Mucosa of stomach (tissue), 1 donor: Measurements from ENCODE around the gene ZBTB7C.
A peak's percentile ranks its signal among the peaks of the same experiment; 100 is the strongest.

Source experiments
- H3K27me3 ChIP-seq: one replicate; pipeline ENCODE4 v1.7.0; 2013; ENCODE audit warnings: mild to moderate bottlenecking, low read length; ENCODE audit not compliant: control insufficient read depth, insufficient read depth
- H3K36me3 ChIP-seq: one replicate; pipeline ENCODE4 v1.7.0; 2013; ENCODE audit warnings: low read length; ENCODE audit not compliant: control insufficient read depth, insufficient read depth
- H3K4me1 ChIP-seq: one replicate; pipeline ENCODE4 v1.7.0; 2013; ENCODE audit warnings: mild to moderate bottlenecking, low read length; ENCODE audit not compliant: control insufficient read depth, insufficient read depth
- H3K4me3 ChIP-seq: one replicate; pipeline ENCODE4 v1.7.0; 2013; ENCODE audit warnings: low read length
- H3K9ac ChIP-seq: one replicate; pipeline ENCODE4 v1.7.0; 2013; ENCODE audit warnings: mild to moderate bottlenecking, low read length, moderate library complexity
- H3K9me3 ChIP-seq: one replicate; pipeline ENCODE4 v1.7.0; 2013; ENCODE audit warnings: mild to moderate bottlenecking, low read length, moderate library complexity; ENCODE audit not compliant: control insufficient read depth
- donor health status: Pancreatic carcinoma.

Gene ZBTB7C

DNA sequence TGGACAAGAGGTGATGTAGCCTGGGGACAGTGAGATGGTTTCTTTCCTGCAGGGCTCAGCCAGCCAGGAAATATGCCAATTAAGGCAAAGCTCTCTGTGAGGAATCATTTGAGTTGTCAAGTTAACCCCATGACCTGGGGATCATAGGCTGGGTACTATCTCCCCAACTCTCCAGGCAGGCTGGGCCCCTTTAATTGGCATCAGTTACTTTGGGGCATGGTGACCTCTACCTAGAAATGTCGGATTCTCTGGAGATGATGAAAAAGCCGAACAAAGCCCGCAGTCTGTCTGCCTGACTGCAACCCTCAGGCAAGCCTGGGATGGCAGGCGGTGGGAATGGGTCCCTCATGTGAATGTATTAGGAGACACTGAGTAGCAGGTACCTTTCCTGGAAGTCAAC is 285.2 kb downstream of the ZBTB7C start:
- no peak overlapping the region for H3K9ac ChIP-seq
- peaks cover 3% of the 10 kb centered on the region for H3K36me3 ChIP-seq
- H3K4me3 ChIP-seq: no peak overlapping the region
- H3K27me3 ChIP-seq: no peaks in the 10 kb centered on the region
- H3K4me1 ChIP-seq: peaks cover 31% of the 10 kb centered on the region
- no peaks in the 10 kb centered on the region for H3K9me3 ChIP-seq

DNA sequence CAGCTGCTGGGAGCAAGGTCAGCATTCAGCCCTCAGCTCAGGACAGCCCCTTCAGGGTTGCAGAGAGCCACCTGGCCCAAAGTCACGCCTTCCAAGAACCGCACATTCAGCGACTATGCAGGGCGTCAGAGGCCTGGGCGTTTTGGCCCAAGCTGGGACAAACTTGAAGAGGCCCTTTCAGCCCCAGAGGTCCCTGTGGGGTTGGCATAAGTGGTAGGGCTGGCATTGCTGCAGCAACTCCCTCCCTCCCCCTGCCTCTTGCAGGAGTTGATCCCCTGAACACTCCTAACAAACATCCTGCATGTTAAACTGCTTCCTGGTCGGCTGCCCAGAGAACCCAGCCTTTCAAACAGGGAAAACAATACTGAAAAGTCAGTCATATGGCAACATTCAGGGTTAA is 285.9 kb downstream of the ZBTB7C start:
- H3K9ac ChIP-seq: peak overlapping the region; percentile 8
- no peaks in the 10 kb centered on the region for H3K9me3 ChIP-seq
- H3K4me3 ChIP-seq: no peak overlapping the region
- H3K27me3 ChIP-seq: no peaks in the 10 kb centered on the region
- H3K36me3 ChIP-seq: peaks cover 3% of the 10 kb centered on the region
- H3K4me1 ChIP-seq: peaks cover 30% of the 10 kb centered on the region

DNA sequence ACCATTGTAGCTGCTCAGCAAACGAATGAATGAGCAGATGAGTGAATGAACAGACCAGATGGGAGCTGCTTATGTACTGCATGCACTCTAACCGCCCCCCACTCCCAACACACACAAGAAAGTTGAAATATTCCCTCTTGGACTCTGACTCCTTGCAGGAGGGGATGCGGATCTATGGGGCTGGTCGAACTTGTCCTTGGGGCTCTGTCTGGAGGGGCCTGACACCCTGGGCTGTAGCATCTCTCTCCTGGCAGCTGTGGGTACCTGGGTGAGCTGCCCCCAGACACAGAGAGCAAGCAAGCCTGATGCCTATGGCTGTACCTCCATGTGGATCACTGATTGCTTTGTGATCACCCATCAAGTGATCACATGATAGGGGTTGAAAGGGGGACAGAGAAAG is 286.4 kb downstream of the ZBTB7C start:
- Histone ChIP-seq H3K36me3 (peaks cover 3% of the 10 kb centered on the region), H3K27me3 (no peaks in the 10 kb centered on the region), H3K4me3 (no peak overlapping the region), H3K4me1 (peaks cover 30% of the 10 kb centered on the region), H3K9ac (no peak overlapping the region), H3K9me3 (no peaks in the 10 kb centered on the region)

DNA sequence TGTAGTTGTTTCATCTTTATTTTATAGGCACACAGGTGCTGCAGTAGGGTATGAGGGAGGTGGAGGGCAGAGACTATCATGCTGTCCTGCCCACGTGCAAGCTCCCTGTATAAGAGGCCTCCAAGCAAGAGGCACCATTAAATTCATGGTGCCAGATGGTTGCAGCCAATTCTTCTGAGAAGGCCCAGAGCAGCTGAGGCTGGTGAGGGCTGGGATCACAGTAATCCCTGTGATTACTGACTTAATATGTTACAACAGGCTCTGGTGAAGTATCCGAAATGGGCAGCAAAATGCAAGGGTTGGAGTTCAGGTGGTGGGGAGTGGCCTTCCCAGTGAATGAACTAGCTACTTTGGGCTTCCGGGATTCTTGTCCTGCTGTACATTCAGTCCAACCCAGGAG is 286.8 kb downstream of the ZBTB7C start:
- H3K27me3 ChIP-seq: no peaks in the 10 kb centered on the region
- no peak overlapping the region for H3K4me3 ChIP-seq
- H3K4me1 ChIP-seq: peaks cover 30% of the 10 kb centered on the region
- no peak overlapping the region for H3K9ac ChIP-seq
- H3K9me3 ChIP-seq: no peaks in the 10 kb centered on the region
- H3K36me3 ChIP-seq: peaks cover 3% of the 10 kb centered on the region

DNA sequence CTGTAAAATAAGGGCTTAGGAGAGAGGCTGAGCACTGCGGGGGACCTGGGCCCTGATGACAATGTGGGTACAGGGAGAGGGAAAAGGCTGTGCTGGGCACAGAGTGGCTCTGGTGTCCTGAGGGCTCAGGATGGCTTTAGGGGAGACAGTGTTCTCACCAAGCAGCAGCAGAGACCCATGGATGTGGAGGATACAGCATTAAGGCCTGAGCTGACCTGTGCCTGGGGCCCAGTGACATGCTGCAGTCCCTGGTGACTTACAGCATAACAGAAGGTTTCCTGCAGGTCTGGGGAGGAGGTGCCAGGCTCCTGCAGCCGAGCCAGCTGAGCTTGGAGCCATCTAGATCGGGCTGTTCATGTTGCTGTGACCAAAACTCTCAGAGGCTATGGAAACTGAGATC is 287.4 kb downstream of the ZBTB7C start:
- no peaks in the 10 kb centered on the region for H3K9me3 ChIP-seq
- no peaks in the 10 kb centered on the region for H3K27me3 ChIP-seq
- H3K36me3 ChIP-seq: peaks cover 3% of the 10 kb centered on the region
- peaks cover 30% of the 10 kb centered on the region for H3K4me1 ChIP-seq
- H3K9ac ChIP-seq: no peak overlapping the region
- H3K4me3 ChIP-seq: no peak overlapping the region

DNA sequence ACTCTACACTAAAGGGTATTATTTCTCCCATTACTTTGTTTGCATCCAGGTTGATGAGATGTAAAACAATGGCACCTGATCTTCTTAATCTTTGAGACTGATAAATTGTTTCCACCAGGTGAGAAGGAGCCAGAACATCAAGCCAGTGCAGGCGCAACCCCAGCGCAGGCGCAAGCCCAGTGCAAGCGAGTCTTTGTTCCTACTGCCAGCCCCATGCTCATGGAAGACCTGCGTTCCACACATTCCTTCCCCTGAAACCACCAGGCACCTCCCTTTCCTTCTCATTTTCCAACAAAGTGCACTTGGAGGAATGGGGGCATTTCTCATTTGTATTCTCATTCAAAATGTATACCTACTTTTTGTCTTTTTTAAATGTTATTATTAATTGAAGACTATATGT is 290.0 kb downstream of the ZBTB7C start:
- peaks cover 13% of the 10 kb centered on the region for H3K4me1 ChIP-seq
- H3K9ac ChIP-seq: no peak overlapping the region
- peaks cover 3% of the 10 kb centered on the region for H3K36me3 ChIP-seq
- H3K4me3 ChIP-seq: no peak overlapping the region
- no peaks in the 10 kb centered on the region for H3K27me3 ChIP-seq
- H3K9me3 ChIP-seq: no peaks in the 10 kb centered on the region

DNA sequence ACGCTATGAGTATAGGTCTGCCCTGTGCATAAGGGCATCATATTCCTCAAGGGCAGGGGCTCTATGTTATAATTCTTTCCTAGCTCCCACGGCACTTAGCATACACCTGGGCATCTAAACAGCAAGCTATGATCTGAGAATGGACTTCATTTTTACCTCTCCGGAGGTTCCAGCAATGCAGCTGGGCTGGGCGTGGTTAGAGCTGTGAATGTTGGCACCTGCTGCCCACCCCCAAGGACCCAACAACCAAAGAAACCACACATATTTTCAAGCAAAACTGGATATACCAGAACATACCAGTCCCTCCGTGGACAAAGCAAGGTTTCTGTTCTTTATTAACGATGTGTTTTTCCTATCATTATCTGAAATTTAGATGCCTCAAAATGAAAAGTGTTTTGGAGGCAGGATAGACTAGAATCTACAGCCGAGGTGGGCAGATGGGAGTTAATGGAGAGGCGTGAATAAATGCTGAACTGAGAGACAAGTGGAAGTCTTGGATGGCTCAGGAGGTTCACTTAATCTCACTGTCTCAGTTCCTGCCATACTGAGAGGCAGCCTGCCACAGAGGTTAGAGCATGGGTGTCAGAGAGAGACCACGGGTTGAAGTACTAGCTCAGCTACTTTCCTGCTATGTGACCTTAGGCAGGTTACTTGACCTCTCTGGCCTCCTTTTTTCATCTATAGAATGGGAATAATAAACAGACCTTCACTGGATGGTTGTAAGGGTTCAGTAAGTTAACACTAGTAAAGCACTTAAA is 292.1 kb downstream of the ZBTB7C start:
- Histone ChIP-seq H3K9me3 (no peaks in the 10 kb centered on the region), H3K4me1 (no peaks in the 10 kb centered on the region), H3K9ac (no peak overlapping the region), H3K36me3 (peaks cover 3% of the 10 kb centered on the region), H3K27me3 (no peaks in the 10 kb centered on the region), H3K4me3 (no peak overlapping the region)

DNA sequence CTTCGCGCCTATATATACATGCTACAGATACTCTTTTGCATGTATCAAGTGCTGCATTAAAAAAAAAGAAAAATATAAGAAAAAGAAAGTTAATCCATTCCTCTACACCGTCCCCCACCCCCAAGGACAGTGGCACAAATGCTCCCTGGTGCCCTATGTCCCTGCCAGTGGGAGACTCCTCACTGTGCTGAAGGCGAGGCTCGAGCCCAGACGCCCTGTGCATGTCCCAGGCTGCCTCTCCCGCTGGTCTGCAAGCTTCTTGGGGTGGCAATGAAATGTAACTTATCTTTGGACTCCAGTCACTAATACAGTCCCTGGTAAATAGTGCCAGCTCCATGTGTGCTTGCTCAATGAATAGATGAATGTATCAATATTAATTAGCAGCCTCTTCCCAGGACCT is 293.2 kb downstream of the ZBTB7C start:
- Histone ChIP-seq H3K27me3 (no peaks in the 10 kb centered on the region), H3K9me3 (no peaks in the 10 kb centered on the region), H3K9ac (no peak overlapping the region), H3K4me1 (no peaks in the 10 kb centered on the region), H3K36me3 (peaks cover 3% of the 10 kb centered on the region), H3K4me3 (no peak overlapping the region)

DNA sequence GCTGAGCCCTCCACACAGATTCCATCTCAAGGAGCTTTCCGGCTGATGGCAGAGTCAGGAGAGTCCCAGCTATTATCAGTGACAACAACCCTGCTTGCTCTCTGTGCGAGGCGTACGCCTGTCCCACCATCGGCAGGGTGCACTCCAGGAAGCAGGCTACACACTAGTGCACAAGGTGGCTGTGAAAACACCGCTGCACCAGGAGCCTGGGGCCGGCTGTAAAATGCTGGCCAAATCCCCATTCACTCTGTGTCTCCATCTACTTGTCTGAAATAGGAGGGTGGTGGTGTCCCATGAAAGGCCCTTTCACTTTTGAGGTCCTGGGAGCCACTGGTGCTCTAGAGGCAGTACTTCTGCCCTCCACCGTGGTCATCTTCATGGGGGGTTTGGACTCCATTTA is 295.5 kb downstream of the ZBTB7C start:
- Histone ChIP-seq H3K4me1 (peaks cover 14% of the 10 kb centered on the region), H3K9ac (no peak overlapping the region), H3K4me3 (no peak overlapping the region), H3K9me3 (no peaks in the 10 kb centered on the region), H3K36me3 (no peaks in the 10 kb centered on the region), H3K27me3 (no peaks in the 10 kb centered on the region)

DNA sequence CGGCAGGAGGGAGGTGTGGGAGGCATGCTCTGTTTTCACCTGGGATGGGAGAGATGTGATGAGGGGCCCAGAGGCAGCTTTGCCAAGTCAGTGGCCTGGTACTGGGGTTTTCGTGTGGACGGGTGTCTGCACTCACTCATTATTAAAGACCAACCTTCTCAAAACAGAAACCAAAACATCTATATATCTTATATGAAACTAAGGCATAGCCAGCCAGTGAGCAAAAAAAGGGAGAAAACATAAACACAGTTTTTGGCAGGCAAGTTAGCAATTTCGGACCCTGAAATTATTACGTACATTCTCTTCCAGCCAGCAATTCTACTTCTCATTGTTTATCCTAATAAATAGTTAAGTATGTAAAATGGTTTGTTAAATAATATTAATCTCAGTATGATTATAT is 297.6 kb downstream of the ZBTB7C start:
- Histone ChIP-seq H3K4me3 (no peak overlapping the region), H3K36me3 (no peaks in the 10 kb centered on the region), H3K27me3 (no peaks in the 10 kb centered on the region), H3K9ac (no peak overlapping the region), H3K9me3 (no peaks in the 10 kb centered on the region), H3K4me1 (peaks cover 34% of the 10 kb centered on the region)

DNA sequence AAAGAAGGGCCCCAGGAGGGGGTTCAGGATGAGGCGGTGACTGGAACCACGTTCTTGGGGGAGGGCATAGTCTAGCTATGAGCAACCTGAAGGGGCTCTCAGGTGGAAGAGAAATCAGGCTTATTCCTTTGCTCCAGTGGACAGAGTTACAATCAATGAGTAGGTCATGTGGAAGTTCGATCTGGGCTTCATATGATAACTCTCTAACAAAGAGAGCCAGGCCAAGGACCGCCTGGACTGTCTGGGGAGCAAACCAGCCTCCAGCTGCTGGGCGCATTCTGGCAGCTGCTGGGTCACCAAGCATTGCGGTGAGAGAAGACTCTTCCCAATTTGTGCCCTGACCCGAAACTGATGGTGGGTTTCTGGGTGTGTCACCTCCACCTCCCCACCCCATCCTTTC is 298.4 kb downstream of the ZBTB7C start:
- H3K4me3 ChIP-seq: no peak overlapping the region
- H3K9ac ChIP-seq: no peak overlapping the region
- no peaks in the 10 kb centered on the region for H3K9me3 ChIP-seq
- no peaks in the 10 kb centered on the region for H3K27me3 ChIP-seq
- no peaks in the 10 kb centered on the region for H3K36me3 ChIP-seq
- H3K4me1 ChIP-seq: peaks cover 34% of the 10 kb centered on the region

DNA sequence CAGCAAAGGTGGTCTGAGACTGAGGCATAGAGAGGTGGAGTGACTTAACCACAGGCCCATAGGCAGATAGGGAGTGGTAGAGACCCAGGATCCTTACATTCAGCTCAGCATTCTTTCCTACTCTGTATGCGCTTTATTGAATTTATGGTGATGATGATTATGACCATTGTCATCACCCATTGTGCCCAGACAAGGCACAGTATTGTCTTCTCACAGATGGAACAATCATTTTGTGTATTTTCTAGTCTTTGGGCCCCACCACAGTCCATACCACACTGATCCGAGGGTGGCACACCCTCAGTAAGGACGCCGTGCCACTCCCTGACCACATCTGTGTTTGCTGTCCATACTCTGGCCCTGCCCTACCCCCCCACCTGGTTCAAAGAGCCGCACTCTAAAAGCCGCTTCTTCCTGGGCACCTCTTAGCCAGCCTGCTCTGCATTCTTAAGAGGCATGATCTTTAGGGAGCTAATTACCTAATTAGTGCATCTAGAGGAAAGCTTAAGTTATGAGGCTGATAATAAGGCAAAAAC is 299.2 kb downstream of the ZBTB7C start:
- Histone ChIP-seq H3K4me3 (no peak overlapping the region), H3K9ac (no peak overlapping the region), H3K4me1 (peaks cover 38% of the 10 kb centered on the region), H3K36me3 (no peaks in the 10 kb centered on the region), H3K27me3 (no peaks in the 10 kb centered on the region), H3K9me3 (no peaks in the 10 kb centered on the region)
